CD4-positive, alpha-beta T cell treated with Interleukin-2 at 100 ng/mL for 4 hours (primary cell): ENCODE results near the gene NDE1.
"Not testable (repeated sequence)": the region's sequence is repeated elsewhere in the genome, so short reads cannot be mapped to it uniquely, and the experiment has no call there.

Experiments used
- DNase-seq: peaks from one replicate; pipeline ENCODE4 v3.0.0-alpha.2; 2020; ENCODE audit warnings: low spot score

NDE1 gene

DNA sequence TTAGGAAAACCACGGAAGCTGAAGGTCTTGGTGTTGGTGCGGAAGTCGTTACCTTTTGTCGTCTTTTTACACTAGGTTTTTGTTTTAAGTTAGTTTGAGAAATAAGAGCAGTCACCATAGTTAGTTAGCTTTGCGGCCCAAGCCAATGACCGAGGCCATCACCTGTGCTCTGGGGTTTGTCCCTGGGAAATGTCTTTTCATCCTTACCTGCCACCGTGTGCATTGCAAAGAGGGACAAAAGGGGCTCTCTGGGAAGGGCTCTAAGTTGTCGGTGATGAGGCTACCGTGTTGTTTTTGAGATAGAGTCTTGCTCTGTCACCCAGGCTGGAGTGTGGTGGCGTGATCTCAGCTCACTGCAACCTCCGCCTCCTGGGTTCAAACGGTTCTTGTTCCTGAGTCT lies 49.8 kb downstream of the NDE1 start:
- DNase-seq: no peak

DNA sequence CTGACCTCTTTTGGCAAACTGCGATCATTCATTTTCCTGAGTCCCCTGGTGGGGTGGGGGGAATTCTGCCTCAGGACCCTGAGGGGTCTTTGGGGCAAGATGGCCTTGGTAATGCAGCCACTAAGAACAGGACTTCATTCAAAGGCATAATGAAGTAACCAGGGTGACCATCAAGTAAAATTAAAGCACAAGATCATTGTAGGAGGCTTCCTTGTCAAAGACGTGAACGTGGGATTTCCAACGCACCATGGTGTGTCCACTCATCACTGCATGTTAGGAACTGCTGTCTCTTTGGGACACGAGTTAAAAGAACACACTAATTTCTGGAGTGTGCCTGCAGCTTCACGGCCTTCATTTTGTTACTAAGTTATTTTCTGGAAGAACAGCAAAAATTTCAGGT lies 51.3 kb downstream of the NDE1 start:
- DNase-seq: no peak

DNA sequence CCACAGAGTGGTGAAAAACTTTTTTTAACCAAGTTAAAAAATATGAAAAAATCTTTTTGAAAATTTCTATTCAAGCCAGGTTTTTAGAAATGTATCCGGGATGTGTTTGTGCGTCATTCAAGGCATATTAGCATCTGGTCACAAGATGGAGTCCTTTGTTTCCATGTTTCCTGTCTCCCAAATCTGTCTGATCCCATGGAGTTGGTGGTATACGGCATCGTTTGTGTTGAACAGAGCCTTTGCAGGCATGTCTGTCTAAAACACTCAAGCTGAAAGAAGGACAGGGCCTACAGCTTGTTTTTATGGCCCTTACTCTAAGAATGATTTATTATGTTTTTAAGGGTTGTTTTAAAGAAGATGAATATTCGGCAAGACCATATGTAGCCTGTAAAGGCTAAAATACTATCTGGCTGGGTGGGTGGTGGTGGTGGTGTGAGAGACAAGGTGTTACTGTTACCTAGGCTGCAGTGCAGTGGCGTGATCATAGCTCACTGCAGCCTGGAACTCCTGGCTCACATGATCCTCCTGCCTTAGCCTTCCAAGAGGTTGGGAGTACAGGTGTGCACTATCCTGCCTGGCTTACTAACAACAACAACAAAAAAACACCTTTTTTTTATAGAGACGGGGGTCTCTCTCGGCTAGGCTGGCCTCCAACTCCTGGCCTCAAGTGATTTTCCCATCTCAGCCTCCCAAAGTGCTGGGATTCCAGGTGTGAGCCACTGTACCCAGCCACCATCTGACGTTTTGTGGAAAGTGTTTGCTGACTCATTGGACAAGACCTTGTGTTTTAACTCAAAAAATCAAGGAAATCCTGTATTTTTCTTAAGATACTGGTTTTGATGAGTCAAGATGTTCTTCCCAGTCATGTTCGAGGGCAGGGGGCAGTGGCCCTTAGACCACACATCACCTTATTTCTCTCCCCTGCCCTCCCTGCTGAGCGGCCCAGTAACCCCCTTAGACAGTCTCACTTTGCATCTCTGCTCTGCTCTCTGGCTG lies 52.2 kb downstream of the NDE1 start:
- no peak for DNase-seq

DNA sequence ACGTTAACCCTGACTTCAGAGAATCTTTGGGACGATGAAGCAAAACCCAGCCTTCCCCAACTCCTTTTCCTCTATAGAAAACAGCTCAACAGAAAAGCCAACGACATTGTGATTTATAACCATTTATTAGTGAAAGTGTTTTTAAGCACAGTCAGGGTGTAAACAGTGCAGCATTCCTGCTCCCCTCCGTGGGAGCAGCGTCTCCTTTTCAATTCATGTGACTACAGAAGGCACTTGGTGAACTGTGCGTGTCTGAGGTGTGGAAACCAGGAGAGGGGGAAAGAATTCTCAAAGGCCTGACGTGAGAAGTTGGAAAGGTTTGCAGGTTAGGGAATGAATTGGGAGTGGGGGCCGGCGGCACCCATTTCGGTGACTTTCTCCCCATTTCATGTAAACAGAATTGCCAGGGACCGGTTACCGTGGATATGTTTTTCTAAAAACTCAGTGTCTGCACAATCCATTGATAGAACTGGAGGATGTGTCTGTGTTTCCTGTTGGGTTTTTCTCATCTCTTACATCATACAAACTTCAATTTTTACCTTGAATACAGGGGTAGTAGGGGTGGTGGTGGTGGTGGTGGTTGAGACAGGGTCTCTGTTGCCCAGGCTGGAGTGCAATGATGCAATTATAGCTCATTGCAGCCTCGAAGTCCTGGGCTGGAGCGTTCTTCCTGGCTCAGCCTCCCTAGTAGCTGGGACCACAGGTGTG lies 53.1 kb downstream of the NDE1 start:
- DNase-seq: no peak

DNA sequence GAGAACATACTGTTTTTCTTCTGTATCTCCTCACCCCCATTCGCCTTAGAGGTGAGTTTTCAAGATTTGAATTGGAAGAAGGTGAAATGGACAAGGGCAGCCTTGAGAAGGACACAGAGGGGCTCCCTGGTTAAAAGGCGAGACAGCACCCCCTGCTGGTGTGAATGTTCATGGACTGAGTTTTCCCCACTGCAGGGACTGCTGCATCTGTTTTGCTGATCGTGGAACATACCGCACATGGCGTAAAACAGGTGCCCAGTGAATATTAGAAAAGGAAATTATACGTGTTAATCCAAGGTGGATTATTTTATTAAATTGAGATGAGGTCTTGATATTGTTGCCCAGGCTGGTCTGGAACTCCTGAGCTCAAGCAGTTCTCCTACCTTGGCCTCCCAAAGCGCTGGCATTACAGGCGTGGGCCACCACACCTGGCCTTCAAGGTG lies 54.5 kb downstream of the NDE1 start:
- peak; percentile 75 for DNase-seq

DNA sequence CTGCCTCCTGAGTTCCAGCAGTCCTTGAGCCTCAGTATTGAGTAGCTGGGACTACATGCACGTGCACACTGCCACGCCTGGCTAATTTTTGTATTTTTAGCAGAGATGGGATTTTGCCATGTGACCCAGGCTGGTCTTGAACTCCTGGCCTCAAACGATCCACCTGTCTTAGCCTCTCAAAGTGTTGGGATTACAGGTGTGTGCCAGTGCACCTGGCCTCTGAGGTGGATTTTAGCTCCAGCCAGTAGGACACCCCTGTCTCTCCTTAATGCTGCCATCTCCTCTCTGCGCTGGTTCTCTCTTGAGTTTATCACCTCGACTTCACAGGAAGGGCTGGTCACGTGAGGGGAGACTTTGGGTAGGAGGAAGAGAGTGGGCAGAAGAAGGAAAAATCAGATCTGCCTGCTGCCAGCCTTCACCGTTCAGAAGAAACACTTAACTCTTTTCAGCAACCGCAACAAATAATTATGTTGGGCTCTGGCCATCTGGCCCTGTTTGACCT lies 55.1 kb downstream of the NDE1 start:
- no peak for DNase-seq

DNA sequence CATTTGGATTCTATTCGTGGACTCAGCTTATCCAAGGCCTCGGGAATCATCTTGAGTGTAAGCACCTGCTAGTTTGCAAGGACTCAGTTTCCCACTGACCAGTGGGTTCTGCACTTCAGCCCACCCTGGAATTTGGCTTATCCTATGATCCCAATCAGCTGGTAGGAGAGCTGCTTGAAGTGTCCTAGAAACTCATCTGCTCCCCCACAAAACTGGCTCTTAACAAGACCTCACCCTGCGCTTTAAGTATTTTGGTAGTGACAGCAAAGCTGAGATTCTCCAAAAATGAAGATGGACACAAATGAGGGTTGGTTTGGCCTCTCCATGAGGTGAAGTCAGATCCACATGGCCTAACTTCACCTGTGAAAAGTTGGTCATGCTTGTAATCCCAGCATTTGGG lies 57.3 kb downstream of the NDE1 start:
- DNase-seq: no peak

DNA sequence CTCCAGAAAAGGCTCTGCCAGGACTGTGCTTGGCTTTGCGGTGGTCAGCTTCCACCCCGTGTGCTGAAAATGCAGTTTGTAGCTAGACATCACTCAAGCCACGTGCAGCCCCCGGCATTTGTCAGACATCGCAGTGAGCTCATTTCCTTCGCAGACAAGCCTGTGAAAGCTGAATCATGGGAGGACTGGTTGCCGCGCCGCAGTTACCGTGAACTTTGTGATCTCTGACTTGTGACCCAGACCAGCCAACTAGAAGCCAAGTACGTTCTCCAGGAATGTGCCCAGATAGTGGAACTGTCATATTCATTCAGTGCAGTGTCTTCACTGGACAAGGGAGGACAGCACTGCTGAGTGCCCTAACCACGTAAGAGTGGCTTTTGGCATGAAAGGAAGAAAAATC lies 58.1 kb downstream of the NDE1 start:
- no peak for DNase-seq

DNA sequence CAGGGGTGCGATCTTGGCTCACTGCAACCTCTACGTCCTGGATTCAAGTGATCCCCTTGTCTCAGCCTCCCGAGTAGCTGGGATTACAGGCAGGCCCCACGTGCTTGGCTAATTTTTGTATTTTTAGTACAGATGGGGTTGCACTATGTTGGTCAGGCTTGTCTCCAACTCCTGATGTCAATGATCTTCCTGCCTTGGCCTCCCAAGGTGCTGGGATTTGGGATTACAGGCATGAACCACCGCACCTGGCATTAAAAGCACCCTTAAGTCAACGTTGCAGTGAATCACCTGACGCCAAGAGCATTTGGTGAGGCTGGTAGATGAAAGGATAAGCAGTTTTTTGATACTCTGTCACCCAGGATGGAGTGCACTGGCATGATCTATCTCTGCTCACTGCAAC lies 59.0 kb downstream of the NDE1 start:
- no peak for DNase-seq

DNA sequence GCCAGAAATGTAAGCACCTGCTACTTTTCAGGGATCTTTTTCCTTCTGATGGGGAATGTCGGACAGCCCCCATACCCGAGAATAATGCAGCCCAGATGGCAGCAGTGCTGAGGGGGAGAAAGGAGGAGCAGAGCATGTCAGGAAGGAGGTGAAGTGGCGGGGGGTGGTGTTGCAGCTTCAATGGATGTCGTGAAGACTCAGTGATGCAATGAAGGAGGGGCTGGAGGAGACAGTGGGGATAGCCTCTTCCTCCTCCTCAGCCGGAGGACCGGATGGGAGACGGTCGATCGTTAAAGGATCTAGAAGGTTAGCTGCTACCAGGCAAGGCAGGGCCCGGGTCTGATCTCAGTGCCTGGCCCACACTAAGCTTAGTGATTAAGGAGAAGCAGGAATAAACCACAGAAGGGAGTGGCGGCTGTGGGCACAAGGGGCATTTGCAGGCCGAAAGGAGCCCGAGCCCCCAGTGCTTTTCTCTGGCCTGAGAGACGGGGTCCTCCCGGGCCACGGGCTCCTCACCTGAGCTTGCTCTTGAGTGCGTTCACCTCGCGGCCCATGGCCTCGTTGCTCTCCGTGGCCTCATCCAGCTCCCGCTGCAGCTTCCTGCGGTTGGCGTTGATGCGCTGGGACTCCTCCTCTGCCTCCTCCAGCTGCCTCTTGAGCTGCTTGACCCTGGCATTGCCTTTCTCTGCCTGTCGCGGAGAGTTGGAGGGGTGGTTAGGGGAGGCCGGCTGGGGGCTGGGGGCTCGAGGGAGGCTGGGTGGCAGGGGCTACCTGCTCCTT lies 64.5 kb downstream of the NDE1 start:
- DNase-seq: no peak

DNA sequence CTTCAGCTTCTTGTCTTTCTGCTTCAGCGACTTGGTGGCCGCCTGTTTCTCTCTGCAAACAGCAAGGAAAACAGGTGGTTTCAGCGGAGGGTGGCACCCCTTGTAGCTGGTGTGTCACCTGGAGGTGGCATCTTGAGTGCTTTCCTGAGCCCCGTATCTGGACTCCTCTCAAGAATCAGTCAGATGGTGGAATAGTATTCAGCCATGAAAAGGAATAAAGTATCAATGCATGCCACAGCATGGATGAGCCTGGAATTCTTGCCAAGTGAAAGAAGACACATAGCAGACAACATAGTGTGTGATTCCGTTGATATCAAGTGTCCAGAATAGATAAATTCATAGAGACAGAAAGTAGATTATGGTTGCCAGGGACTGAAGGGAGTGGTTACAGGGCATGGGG lies 65.2 kb downstream of the NDE1 start:
- no peak for DNase-seq

DNA sequence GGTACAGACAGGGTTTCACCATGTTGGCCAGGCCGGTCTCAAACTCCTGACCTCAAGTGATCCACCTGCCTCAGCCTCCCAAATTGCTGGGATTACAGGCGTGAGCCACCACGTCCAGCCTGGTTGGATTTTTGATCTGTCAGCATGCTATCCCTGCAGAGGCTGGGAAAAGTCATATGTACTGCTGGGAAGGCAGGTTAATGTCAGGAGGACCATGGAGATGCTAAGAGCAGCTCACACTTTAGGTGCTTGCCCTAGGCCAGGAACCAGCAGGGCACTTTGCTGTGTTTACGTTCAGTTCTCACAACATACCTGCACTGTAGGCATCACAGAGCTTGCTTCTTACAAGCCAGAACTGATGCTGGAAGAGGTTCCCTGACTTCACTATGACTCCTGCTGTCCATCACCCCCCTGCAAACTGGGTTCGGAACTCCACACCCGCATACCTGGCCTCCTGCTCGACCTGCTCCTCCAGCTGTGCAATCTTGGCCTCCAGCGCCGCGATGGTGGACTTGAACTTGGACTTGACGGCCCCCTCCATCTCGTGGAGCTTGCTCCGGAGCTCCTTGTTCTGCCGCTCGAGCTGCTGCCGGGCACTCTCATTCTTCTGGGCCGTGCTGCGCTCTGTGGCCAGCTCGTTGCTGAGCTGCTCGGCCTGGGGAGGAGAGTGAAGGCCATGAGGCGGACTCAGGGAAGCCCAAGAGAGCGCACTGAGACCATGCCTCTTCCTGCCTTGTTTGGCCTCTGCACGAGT lies 66.8 kb downstream of the NDE1 start:
- no peak for DNase-seq

DNA sequence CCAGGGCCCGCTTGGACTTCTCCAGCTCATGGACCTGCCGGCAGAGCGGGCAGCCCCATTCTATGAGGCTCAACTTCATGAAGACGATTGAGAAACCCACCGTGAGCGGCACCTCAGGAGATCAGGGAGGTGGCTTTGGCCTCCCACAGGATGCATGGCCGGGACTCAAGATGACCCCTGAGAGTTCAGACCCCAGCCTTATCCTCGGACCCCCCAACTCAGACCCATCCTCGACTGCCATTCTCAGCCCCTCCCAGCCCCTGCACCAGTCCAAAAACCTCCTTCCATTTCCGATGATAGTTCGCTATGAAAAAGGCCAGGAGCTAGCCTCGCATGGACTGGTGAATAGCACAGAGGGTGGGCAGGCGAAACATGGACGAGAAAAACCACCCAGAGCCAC lies 71.0 kb downstream of the NDE1 start:
- DNase-seq: no peak

DNA sequence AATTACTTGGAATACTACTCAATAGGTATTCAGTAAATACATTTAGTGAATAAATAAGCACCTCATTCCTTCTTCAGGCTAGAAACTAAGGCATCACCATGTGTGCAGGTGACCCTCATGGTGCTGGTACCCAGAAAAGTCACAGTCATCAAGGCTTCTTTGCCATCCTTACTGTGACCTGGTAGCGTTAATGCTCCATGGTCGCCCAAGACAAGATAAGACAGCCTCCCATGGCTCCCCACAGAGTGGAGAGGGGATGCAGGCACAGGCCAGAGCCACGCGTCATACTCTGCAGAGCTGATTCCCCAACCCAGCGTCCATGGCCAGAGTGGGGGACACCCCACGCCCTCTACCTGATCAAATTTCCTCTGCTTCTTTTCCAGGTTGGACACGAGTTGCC lies 73.8 kb downstream of the NDE1 start:
- DNase-seq: no peak

DNA sequence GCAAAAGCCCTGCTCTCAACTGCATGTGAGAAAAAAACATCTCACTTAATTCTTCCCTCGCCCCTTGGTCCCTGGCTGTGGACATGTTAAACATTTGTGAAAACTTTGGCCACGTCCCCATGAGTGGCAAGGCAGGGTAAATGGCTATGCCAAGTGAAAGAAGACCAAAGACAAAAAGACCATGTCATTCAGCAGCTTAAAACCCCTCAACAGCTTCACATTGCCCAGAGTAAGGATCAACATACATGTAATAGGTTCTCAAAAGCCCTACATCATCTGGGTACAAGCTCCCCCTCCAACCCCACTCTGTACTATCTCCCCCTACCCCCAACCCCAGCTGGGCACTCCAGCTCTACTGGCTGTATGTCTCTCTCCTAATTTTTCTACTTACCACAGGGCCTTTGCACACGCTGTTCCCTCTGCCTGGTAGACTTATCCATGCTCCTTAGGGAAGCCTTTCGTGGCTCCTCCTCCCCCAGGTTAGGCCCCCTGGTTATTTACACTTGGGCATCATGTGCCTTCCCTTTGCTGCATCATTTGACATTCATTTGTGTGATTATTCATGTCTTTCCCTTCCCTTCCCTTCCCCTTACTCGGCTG lies 75.7 kb downstream of the NDE1 start:
- DNase-seq: no peak

DNA sequence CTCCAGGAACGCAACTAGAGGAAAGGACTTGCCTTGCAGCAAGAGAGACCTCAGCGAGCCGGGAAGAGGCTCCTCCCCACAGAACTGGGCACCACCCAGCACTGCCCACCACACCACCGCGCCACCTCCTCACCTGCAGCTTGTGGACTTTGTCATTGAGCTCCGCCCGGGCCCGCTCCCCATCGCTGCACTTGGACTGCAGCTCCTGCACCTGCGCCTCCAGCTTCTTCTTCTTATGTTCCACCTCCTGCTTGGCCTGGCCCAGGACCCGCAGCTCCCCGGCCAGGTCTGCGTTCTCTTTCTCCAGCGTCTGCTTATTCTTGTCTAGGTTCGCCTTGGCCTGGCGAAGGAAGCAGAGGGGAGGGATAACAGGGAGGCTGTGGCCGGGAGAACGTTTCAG lies 76.7 kb downstream of the NDE1 start:
- DNase-seq: no peak

DNA sequence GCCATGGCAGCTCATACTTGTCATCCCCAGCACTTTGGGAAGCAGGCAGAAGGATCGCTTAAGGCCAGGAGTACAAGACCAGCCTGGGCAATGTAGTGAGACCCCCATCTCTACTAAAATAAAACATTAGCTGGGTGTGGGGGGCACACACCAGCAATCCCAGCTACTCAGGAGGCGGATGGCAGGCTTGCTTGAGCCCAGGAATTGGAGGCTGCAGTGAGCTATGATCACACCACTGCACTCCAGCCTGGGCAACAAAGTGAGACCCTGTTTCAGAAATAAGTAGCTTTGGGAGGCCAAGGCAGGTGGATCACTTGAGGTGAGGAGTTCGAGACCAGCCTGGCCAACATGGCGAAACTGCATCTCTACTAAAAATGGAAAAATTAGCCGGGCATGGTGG lies 77.7 kb downstream of the NDE1 start:
- DNase-seq: not testable (repeated sequence)

DNA sequence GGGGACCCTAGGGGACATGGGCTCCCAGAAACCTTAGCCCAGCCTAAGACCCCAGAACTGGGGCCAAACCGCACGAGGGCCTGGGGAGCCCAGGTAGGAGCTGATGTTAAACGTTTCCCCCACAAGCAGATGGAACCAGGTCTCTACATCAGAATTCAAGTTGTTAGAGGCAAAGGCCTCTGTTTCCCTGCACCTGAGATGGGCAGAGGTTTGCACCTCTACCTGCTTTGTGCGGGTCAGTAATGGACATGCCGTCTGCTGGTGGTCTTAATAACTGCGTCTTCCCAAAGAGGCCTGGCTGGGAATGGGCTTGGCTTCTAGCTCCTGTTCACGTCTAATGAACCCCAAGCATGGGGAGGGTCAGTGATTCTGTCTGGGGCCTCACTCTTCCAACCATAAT lies 79.1 kb downstream of the NDE1 start:
- DNase-seq: no peak

DNA sequence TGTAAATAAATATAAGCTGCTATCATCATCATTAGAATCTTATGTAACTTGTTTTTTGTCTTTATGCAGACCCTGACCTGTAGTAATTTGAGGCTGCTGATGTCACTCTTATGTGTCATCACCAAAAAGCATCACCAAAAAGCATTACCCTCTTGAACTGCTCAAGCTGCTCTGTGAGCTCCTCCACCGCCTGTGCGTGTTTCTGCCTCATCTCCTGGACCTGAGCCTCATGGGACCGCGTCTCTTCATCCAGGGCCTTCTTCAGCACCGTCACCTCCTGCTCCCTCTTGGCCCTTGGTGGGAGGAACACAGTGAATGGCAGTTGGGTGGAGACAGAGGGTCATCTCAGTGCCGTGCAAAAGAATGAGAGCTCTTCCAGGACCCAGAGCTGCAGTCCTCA lies 82.4 kb downstream of the NDE1 start:
- no peak for DNase-seq

DNA sequence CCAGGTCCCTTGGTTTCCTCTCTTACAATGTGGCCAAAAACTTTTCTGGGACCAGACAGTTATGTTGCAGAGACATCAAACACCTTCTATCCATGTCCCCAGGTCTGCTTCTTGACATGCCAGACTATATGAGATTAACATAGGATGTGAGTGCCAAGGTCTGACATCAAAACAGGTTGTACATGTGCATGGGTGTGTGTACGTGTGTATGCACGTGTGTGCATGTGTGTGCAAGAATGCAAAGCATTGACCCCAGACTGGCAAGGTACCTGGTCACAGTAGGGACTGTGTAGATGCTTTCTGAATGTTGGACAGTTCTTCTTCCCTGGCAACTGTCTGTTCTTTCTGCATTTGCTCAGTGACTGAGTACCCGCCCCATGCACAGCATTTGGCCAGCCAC lies 85.6 kb downstream of the NDE1 start:
- DNase-seq: no peak

DNA sequence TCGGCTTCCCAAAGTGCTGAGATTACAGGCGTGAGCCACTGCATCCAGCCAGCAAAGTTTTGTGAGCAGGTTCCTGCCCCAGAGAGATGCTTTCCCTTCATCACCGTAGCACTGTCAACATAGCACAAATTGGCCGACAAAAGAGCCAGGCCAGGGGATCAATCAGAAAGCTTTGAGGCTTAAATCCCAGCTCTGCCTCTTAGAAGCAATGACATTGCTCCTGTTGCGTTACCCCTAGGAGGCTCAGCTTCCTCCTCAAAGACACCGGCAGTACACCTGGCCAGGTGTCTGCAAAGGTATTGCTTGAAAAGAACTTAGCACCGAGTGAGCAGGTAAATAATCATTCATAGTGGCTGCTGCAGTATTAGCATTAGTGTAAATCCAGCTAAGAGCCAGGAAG lies 86.5 kb downstream of the NDE1 start:
- no peak for DNase-seq
